Measurements from ENCODE around the gene ZNF579.

GRCh38 chr19:55585658-55586339, 5.2 kb upstream of the ZNF579 start:
- TF ChIP-seq POLR2A (IDR thresholded peaks at IDR 0.05; ENCODE audit: low read depth, low read length), result no peak
- TF ChIP-seq TAF1 (IDR thresholded peaks at IDR 0.05; ENCODE audit: low read depth, low read length), result no peak
- TF ChIP-seq POLR2AphosphoS5 (IDR thresholded peaks at IDR 0.05; ENCODE audit: low read depth, low read length), result no peak
- no peak for TF ChIP-seq PAX5 (IDR thresholded peaks at IDR 0.05; ENCODE audit: insufficient read depth, low read length, severe bottlenecking)
- no peak for TF ChIP-seq SPI1 (IDR thresholded peaks at IDR 0.05; ENCODE audit: low read depth, low read length)
